ENCODE measurements around the gene AMHR2.
"Not testable (repeated sequence)": the region's sequence is repeated elsewhere in the genome, so short reads cannot be mapped to it uniquely, and the experiment has no call there.

AMHR2 gene

DNA sequence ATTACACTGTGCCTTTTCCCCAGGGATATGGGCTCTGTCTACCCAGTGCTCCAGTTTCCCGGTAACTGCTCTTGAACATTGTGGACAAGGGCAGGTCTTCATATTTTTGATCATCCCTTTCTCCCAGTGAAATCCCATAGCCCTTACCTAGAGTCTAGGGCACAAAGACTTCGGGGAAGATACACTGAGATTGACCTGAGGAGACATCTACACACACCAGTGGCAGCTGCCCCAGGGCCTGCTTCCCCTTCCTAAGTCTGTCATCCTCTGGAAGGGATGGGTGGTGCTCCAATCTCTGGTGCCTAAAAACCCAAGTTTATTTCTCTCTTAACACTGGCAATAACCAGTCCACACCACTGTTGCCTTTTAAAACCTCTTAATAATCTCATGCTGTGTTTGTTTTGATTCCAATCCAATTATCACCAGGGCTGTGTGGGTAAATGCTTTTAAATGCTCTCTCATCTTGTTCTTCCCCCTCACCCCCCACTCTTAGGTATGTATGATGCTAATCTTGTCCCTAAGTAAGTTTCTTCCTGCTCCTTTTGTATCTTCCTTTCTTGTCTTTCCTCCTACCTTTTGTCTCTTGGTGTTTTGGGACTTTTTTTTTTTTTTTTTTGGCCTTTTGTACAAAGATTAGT is 7.8 kb upstream of the AMHR2 start:
- DNase-seq: not testable (repeated sequence)

- DNase-seq: not testable (repeated sequence)
These were observed 6.3 kb upstream of the AMHR2 start for GRCh38 chr12:53417291-53417816.

GRCh38 chr12:53418221-53418620 is 5.4 kb upstream of the AMHR2 start:
- no peak for DNase-seq

- DNase-seq: no peak
These were observed 3.9 kb upstream of the AMHR2 start for GRCh38 chr12:53419756-53420155.

DNA sequence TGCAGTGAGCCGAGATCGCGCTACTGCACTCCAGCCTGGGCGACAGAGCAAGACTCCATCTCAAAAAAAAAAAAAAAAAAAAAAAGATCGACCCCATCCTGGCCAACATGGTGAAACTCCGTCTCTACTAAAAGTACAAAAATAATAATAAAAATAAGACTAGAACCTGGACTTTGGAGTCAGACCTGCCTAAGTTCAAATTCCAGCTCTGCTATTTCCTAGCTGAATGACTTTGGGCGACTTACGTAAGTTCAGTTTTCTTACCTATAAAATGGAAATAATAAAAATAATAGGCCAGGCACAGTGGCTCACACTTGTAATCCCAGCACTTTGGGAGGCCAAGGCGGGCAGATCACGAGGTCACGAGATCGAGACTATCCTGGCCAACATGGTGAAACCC is 1.4 kb upstream of the AMHR2 start:
- DNase-seq: not testable (repeated sequence)

GRCh38 chr12:53424626-53425514 is 1.2 kb downstream of the AMHR2 start:
- DNase-seq: no peak

DNA sequence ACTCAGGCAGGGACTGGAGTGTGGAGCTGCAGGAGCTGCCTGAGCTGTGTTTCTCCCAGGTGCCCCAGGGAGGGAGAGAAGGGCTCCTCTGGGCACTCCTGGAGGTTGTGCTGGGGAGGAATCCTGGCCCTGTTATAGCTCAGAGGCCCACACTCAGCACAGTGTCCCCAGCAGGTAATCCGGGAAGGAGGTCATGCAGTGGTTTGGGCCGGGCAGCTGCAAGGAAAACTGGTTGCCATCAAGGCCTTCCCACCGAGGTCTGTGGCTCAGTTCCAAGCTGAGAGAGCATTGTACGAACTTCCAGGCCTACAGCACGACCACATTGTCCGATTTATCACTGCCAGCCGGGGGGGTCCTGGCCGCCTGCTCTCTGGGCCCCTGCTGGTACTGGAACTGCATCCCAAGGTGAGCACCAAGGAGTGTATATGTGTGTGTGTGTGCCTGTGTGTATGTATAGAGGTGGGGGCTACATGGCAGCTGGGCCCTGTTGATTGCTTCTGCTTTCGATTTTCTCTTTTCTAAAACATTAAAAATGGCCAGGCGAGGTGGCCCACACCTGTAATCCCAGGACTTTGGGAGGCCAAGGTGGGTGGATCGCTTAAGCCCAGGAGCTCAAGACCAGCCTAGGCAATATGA is 2.0 kb downstream of the AMHR2 start:
- DNase-seq: no peak

DNA sequence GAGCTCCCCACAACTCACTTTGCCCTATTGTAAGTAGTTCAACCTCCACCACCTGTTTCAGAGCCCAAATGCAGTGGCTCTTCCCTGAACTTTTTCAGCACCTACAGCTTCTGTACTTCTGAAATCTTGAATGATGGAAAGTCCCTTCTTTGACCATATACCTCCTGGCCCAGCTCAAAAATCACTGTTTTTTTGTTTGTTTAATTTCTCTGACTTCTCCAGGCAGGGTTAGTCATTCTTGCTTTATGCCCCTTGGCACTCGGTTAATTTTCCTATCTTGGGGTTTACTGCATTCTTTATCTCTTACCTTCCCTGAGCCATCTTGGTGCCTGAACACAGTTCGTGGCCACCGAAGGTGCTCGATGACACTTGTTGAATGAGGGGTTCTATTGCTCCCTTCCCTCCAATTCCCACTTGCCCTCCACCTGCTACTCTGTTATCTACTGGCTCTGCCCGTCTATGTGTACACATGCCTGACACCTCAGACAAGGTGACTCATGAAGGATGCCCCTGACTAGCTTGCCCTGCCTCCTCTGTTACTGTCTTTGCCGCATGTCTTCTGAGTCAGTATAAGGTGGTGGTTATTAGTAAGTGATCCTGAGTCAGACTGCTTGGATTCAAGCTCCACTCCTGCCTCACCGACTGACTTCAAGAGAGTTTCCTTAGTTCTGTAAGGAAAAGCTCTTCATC is 4.4 kb downstream of the AMHR2 start:
- peak; percentile 43 for DNase-seq

DNA sequence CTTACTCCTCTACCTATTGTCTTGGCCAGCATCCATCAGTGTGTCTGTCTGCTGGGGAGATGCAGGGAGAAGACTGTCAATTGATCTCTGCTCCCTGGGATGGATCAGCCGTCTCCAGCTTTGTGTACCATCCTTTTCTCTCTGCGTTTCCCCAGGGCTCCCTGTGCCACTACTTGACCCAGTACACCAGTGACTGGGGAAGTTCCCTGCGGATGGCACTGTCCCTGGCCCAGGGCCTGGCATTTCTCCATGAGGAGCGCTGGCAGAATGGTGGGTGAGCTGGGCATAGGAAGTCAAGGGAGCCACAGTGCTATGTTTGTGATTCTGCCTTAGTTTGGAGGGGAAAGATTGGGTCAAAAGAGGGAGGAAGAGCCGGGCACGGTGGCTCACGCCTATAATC is 5.1 kb downstream of the AMHR2 start:
- DNase-seq: no peak

GRCh38 chr12:53430116-53430515 is 6.5 kb downstream of the AMHR2 start:
- no peak for DNase-seq

DNA sequence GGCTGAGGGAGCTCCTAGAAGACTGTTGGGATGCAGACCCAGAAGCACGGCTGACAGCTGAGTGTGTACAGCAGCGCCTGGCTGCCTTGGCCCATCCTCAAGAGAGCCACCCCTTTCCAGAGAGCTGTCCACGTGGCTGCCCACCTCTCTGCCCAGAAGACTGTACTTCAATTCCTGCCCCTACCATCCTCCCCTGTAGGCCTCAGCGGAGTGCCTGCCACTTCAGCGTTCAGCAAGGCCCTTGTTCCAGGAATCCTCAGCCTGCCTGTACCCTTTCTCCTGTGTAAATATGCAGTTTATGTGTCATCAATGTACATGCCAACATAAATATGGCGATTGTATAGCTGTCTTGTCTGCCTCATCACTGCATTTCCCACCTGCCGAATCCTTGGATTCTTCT is 7.5 kb downstream of the AMHR2 start:
- no peak for DNase-seq

DNA sequence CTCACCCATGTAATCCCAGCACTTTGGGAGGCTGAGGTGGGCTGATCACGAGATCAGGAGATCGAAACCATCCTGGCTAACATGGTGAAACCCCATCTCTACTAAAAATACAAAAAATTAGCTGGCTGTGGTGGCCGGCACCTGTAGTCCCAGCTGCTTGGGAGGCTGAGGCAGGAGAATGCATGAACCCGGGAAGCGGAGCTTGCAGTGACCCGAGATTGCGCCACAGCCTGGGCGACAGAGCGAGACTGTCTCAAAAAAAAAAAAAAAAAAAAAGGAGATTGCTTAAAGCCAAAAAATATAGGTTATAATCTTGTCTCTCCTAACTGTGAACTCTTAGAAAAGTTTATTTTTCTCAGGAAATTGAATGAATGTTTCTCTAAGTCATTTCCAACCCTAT is 11.7 kb downstream of the AMHR2 start:
- DNase-seq: not testable (repeated sequence)

DNA sequence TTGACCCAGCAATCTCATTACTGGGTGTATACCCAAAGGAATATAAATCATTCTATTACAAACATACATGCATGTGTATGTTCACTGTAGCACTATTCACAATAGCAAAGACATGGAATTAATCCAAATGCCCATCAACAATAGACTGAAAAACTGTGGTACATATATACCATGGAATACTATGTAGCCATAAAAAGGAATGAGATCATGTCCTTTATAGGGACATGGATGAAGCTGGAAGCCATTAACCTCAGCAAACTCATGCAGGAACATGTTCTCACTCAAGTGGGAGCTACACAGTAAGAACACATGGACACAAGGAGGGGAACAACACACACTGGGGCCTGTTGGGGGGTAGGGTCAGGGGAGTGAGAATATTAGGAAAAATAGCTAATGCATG is 15.9 kb downstream of the AMHR2 start:
- DNase-seq: not testable (repeated sequence)

GRCh38 chr12:53441040-53441833 is 17.6 kb downstream of the AMHR2 start, which contains the start of gene PRR13:
TSS of gene PRR13 (plus strand) at chr12:53441734. CDS start at chr12:53442715, 981 bp downstream.
- DNase-seq: peak; percentile 99

DNA sequence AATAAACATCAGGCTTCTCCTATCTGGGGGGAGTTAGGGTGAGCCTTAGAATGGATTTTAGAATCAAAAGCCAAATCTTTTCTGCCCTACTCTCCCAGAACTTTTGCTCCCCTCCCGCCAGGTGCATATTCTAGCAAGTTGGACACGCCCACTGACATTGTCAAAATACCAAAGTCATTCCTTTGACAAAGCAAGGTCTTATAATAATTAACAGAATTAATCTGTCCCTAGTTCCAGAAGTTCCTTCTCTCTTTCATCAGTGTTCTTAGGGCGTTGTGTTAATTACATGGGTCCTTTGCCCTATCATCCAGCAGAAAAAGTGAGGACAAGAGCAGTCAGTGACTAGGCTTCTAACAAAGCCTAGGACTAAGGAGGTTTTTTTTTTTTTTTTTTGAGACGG is 20.3 kb downstream of the AMHR2 start:
- no peak for DNase-seq

- not testable (repeated sequence) for DNase-seq
These were observed 21.1 kb downstream of the AMHR2 start for GRCh38 chr12:53444593-53445325.

- DNase-seq: no peak
These were observed 27.3 kb downstream of the AMHR2 start for GRCh38 chr12:53450936-53451335.

- peak; percentile 98 for DNase-seq
These were observed 28.1 kb downstream of the AMHR2 start, which contains the start of gene PCBP2 for GRCh38 chr12:53451661-53452158. TSS of gene PCBP2 (plus strand) at chr12:53452102. CDS start at chr12:53454801, 2,699 bp downstream.

DNA sequence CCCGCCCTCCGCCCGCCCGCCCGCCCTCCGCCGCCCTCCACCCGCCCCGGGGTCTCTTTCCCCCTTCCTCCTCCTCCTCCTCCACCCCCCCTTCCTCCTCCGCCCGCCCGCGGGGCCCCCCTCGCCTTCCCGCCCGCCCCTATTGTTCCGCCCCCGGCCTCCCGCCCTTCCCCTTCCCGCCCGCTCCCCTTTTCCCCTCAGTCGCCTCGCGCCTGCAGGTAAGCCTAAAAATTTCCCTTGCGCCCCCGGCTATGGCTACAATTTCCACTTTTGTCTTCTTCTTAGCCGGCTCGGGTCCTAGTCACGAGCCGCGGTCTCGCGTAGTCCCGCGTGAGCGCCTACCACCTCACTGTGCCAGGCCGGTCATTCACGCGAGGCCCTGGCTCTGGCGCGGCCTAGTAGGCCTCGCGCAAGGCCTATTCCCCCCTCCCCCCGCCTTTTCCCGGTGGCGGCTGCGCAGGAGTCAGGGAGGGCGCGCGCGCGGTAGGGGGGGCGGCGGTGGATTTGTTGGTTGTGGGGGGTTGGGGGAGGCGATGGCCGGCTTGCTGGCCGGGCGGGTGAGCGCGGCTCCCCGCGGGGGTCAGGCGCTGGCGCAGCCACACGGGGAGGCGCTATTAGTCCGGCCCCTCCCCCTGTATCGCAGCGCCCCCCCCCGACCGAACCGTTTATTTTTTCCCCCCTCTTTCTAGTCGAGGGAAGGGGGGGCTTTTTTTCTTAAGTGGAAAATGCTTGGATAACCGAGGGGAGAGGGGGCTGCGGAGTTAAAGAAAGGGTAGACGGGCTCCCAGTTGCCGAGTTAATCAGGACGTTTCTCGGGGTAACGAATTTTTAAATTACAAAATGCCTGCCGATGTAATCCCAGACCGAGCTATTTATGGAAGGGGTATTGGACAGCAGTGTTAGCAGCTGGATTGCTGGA is 28.8 kb downstream of the AMHR2 start:
- DNase-seq: peak; percentile 77
